ENCODE results near the gene PDZRN3.
"Not testable (repeated sequence)": the region's sequence is repeated elsewhere in the genome, so short reads cannot be mapped to it uniquely, and the experiment has no call there.

Gene PDZRN3

DNA sequence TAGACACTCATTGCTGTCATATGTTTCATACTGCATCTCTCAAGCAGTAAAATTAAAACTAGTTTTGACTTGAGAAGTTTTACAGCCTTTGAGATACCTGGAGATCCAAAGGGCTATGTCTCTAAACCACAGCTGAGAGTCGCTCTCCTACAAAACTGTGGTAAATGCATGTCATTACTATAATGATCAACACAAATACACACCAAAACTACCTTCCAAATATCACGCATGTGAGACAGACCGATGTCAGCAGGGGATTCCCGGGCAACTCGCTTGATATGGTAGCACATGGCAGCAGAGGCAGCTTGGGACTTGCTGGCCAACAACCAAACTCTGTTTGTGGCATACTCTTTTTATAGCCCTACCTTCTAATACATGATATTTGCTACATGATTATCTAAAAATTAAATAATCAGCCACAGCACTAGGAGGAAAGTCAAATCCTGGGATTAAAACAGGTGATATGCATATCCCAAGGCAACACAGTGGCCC lies 56.3 kb downstream of the PDZRN3 start:
- H3K27me3 ChIP-seq (ENCODE audit: insufficient read depth, poor library complexity, severe bottlenecking) = peaks cover 10% of the 10 kb centered on the region
- DNase-seq (ENCODE audit: low read depth in 1 of 2, low spot score in 1 of 2) = no peak
- no peak for TF ChIP-seq POLR2AphosphoS5 (IDR thresholded peaks at IDR 0.05; ENCODE audit: low read depth)
- TF ChIP-seq, protein P1, sequence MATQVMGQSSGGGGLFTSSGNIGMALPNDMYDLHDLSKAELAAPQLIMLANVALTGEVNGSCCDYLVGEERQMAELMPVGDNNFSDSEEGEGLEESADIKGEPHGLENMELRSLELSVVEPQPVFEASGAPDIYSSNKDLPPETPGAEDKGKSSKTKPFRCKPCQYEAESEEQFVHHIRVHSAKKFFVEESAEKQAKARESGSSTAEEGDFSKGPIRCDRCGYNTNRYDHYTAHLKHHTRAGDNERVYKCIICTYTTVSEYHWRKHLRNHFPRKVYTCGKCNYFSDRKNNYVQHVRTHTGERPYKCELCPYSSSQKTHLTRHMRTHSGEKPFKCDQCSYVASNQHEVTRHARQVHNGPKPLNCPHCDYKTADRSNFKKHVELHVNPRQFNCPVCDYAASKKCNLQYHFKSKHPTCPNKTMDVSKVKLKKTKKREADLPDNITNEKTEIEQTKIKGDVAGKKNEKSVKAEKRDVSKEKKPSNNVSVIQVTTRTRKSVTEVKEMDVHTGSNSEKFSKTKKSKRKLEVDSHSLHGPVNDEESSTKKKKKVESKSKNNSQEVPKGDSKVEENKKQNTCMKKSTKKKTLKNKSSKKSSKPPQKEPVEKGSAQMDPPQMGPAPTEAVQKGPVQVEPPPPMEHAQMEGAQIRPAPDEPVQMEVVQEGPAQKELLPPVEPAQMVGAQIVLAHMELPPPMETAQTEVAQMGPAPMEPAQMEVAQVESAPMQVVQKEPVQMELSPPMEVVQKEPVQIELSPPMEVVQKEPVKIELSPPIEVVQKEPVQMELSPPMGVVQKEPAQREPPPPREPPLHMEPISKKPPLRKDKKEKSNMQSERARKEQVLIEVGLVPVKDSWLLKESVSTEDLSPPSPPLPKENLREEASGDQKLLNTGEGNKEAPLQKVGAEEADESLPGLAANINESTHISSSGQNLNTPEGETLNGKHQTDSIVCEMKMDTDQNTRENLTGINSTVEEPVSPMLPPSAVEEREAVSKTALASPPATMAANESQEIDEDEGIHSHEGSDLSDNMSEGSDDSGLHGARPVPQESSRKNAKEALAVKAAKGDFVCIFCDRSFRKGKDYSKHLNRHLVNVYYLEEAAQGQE (IDR thresholded peaks at IDR 0.05; ENCODE audit: insufficient replicate concordance, low read depth) = no peak
- TF ChIP-seq, protein P2, sequence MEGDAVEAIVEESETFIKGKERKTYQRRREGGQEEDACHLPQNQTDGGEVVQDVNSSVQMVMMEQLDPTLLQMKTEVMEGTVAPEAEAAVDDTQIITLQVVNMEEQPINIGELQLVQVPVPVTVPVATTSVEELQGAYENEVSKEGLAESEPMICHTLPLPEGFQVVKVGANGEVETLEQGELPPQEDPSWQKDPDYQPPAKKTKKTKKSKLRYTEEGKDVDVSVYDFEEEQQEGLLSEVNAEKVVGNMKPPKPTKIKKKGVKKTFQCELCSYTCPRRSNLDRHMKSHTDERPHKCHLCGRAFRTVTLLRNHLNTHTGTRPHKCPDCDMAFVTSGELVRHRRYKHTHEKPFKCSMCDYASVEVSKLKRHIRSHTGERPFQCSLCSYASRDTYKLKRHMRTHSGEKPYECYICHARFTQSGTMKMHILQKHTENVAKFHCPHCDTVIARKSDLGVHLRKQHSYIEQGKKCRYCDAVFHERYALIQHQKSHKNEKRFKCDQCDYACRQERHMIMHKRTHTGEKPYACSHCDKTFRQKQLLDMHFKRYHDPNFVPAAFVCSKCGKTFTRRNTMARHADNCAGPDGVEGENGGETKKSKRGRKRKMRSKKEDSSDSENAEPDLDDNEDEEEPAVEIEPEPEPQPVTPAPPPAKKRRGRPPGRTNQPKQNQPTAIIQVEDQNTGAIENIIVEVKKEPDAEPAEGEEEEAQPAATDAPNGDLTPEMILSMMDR (IDR thresholded peaks at IDR 0.05; ENCODE audit: insufficient read depth, low read length) = no peak
- no peak for TF ChIP-seq SPI1 (IDR thresholded peaks at IDR 0.05; ENCODE audit: borderline replicate concordance, low read depth)
- no peak for TF ChIP-seq GABPA (IDR thresholded peaks at IDR 0.05; ENCODE audit: low read depth)
- no peak overlapping the region for H3K4me3 ChIP-seq (replicated peaks; ENCODE audit: insufficient read depth, low read length)
- no peak overlapping the region for H3K27ac ChIP-seq (replicated peaks)

DNA sequence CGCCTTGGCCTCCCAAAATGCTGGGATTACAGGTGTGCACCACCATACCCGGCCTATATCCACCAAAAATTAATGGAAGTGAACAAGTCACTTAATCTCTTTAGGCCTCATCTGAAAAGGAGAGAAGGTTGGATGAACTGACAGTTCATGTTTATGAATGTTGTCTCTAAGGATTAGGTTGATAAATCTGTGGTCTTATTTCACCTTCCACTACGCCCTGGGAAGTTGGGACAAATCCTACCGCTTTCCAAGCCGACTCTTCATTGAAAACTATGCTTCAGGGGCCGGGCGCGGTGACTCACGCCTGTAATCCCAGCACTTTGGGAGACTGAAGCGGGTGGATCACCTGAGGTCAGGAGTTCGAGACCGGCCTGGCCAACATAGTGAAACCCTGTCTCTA lies 59.4 kb downstream of the PDZRN3 start:
- not testable (repeated sequence) for H3K4me3 ChIP-seq (replicated peaks; ENCODE audit: insufficient read depth, low read length); H3K27ac ChIP-seq (replicated peaks); H3K27me3 ChIP-seq (ENCODE audit: insufficient read depth, poor library complexity, severe bottlenecking); DNase-seq (ENCODE audit: low read depth in 1 of 2, low spot score in 1 of 2)

DNA sequence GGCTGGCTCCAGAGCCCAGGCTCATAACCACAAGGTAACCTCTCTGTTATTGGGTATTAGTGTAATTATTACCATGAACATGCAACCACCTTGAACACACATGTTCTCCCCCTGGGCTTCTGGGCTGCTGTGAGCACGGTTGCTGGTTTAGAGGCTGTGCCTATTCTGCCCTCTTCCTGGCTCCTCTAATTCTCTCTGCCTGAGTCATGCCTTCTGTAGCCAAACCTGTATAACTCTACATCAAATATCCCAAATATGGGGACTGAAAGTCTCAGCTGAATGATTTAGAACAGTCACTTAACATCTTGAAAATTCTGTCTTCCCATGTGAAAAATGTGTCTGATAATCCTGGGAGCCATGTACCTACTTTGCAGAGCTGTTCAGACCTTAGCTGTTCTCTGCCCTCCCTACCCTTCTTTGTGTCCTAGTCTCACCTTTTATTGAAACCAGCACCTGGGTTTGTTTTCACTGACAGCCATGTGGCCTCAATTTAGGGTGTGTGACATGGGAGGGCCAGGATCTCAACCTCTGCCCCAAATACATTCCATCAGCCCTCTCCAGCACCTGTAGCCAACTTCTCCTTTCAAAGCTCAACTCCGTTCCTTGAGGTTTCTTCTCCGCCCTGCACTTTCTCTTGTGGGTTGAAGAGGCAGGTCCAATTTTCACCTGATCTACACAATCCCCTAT lies 60.7 kb downstream of the PDZRN3 start:
- no peak for DNase-seq (ENCODE audit: low read depth in 1 of 2, low spot score in 1 of 2)
- Histone ChIP-seq H3K27ac (replicated peaks) (no peak overlapping the region), H3K27me3 (ENCODE audit: insufficient read depth, poor library complexity, severe bottlenecking) (peaks cover 2% of the 10 kb centered on the region), H3K4me3 (replicated peaks; ENCODE audit: insufficient read depth, low read length) (no peak overlapping the region)
- TF ChIP-seq SPI1 (IDR thresholded peaks at IDR 0.05; ENCODE audit: borderline replicate concordance, low read depth) (no peak), POLR2AphosphoS5 (IDR thresholded peaks at IDR 0.05; ENCODE audit: low read depth) (no peak), GABPA (IDR thresholded peaks at IDR 0.05; ENCODE audit: low read depth) (no peak)
- TF ChIP-seq, protein P1 (IDR thresholded peaks at IDR 0.05; ENCODE audit: insufficient replicate concordance, low read depth) = no peak
- TF ChIP-seq, protein P2 (IDR thresholded peaks at IDR 0.05; ENCODE audit: insufficient read depth, low read length) = no peak

DNA sequence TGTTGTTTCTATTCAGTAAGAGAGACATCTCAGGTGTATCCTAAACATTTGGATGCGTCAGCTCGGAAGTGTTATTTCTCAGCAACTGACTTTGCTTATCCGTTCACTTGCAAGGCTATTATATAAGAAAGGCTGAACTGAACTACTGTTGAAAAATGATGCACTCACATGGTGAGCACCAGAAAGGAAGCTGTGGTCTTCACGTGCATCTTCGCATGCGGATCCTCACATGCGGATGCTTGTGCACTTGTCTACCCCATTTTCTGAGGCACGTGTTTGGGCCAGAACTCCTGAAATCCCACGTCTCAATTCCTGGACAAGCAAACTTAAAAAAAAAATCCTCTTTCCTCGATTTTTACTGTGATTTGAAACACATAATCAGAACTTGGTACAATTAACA lies 63.2 kb downstream of the PDZRN3 start:
- Histone ChIP-seq H3K27ac (replicated peaks) (no peak overlapping the region), H3K27me3 (ENCODE audit: insufficient read depth, poor library complexity, severe bottlenecking) (peaks cover 2% of the 10 kb centered on the region), H3K4me3 (replicated peaks; ENCODE audit: insufficient read depth, low read length) (no peak overlapping the region)
- TF ChIP-seq, protein P1 (IDR thresholded peaks at IDR 0.05; ENCODE audit: insufficient replicate concordance, low read depth) = no peak
- no peak for TF ChIP-seq POLR2AphosphoS5 (IDR thresholded peaks at IDR 0.05; ENCODE audit: low read depth)
- TF ChIP-seq, protein P2 (IDR thresholded peaks at IDR 0.05; ENCODE audit: insufficient read depth, low read length) = no peak
- TF ChIP-seq SPI1 (IDR thresholded peaks at IDR 0.05; ENCODE audit: borderline replicate concordance, low read depth) = no peak
- TF ChIP-seq GABPA (IDR thresholded peaks at IDR 0.05; ENCODE audit: low read depth) = no peak
- DNase-seq (ENCODE audit: low read depth in 1 of 2, low spot score in 1 of 2) = no peak
